Naive thymus-derived CD4-positive, alpha-beta T cell (primary cell): ENCODE results near the gene MIPEP. TPM values are rescaled to one million over a fixed set of nuclear protein-coding genes. Genes with fewer than 3 reads are reported as not detected.

Experiments used
- ATAC-seq: fragments of 150-1000 bp; cut with Tn5 transposase; 2 replicates; pipeline ENCODE4 v1.10.0; 2021; ENCODE audit warnings: mild to moderate bottlenecking, moderate library complexity
- CTCF ChIA-PET: fragments of 350-600 bp; sonication (Branson Sonifier 250); formaldehyde crosslinking; loops from one replicate; lab custom pipeline; 2021; ENCODE audit warnings: antibody characterized with exemption; lab: Charles Lee
- POLR2A ChIA-PET: fragments of 350-600 bp; sonication (Branson Sonifier 250); formaldehyde crosslinking; loops from one replicate; lab custom pipeline; 2021; ENCODE audit warnings: antibody characterized with exemption, inconsistent platforms; lab: Charles Lee
- DNase-seq, 9 donors: peaks; one replicate each; pipeline versions ENCODE4 v3.0.0 to v3.0.0-alpha.2; 2020 to 2022; ENCODE audit warnings: mixed read lengths in 1 of 9
- H3K27ac ChIP-seq: one replicate; pipeline ENCODE4 v1.7.0; 2013; ENCODE audit warnings: mild to moderate bottlenecking, low read depth, low read length, moderate library complexity
- H3K27me3 ChIP-seq, 2 donors: one replicate each; pipeline ENCODE4 v1.7.0; 2013; ENCODE audit warnings: low read length in 2 of 2, mild to moderate bottlenecking in 2 of 2, moderate library complexity in 2 of 2; ENCODE audit not compliant: control insufficient read depth in 2 of 2, insufficient read depth in 2 of 2
- H3K36me3 ChIP-seq, 3 experiments: 1 replicate in 2 of 3; 2 replicates in 1 of 3; pipeline ENCODE4 v1.7.0; 2013; ENCODE audit warnings: low read length in 3 of 3, mild to moderate bottlenecking in 3 of 3, moderate library complexity in 1 of 3; ENCODE audit not compliant: insufficient read depth in 3 of 3, control insufficient read depth in 2 of 3
- H3K4me1 ChIP-seq, 2 donors: one replicate each; pipeline ENCODE4 v1.7.0; 2013; ENCODE audit warnings: low read length in 2 of 2, mild to moderate bottlenecking in 2 of 2, moderate library complexity in 1 of 2; ENCODE audit not compliant: control insufficient read depth in 2 of 2, insufficient read depth in 2 of 2
- H3K4me3 ChIP-seq: 2 replicates; pipeline ENCODE4 v1.7.0; 2013; ENCODE audit warnings: mild to moderate bottlenecking, low read length
- H3K9me3 ChIP-seq, 3 experiments: 1 replicate in 2 of 3; 2 replicates in 1 of 3; pipeline ENCODE4 v1.7.0; 2013; ENCODE audit warnings: low read length in 3 of 3; ENCODE audit not compliant: control insufficient read depth in 2 of 3
- H3K27ac Mint-ChIP-seq, 9 donors: one replicate each; pipeline ENCODE4 v1.8.0; 2020 to 2022; ENCODE audit warnings: mixed read lengths in 9 of 9, mild to moderate bottlenecking in 8 of 9, moderate library complexity in 5 of 9, inconsistent platforms in 2 of 9
- H3K27me3 Mint-ChIP-seq, 5 donors: one replicate each; pipeline ENCODE4 v1.8.0; 2021 to 2022; ENCODE audit warnings: mixed read lengths in 5 of 5, mild to moderate bottlenecking in 1 of 5
- H3K36me3 Mint-ChIP-seq, 5 donors: one replicate each; pipeline ENCODE4 v1.8.0; 2020 to 2022; ENCODE audit warnings: mixed read lengths in 5 of 5, mild to moderate bottlenecking in 3 of 5, inconsistent platforms in 1 of 5
- H3K4me1 Mint-ChIP-seq, 7 donors: one replicate each; pipeline ENCODE4 v1.8.0; 2020 to 2022; ENCODE audit warnings: mixed read lengths in 7 of 7, mild to moderate bottlenecking in 3 of 7, inconsistent platforms in 1 of 7
- H3K4me3 Mint-ChIP-seq, 10 donors: one replicate each; pipeline ENCODE4 v1.8.0; 2020 to 2022; ENCODE audit warnings: mild to moderate bottlenecking in 10 of 10, mixed read lengths in 10 of 10, moderate library complexity in 6 of 10, inconsistent platforms in 2 of 10
- H3K9me3 Mint-ChIP-seq, 11 donors: one replicate each; pipeline ENCODE4 v1.8.0; 2020 to 2022; ENCODE audit warnings: mixed read lengths in 11 of 11, mild to moderate bottlenecking in 4 of 11, inconsistent platforms in 1 of 11, moderate library complexity in 1 of 11
- intact Hi-C, 2 donors: fragments of 100-400 bp; cut with micrococcal nuclease; formaldehyde crosslinking; loops; one replicate each; pipeline ENCODE4 v1.15.1; 2023
- polyA plus RNA-seq, 2 donors: library from polyadenylated mRNA; unstranded; fragments of 300-500 nt; fragmentation: Illumina TruSeq; gene quantifications; one replicate each; pipeline ENCODE4 v1.2.3, GENCODE V29; 2021
- total RNA-seq, 6 experiments: library from RNA in 5 of 6; stranded (reverse) in 5 of 6; gene quantifications; 1 replicate in 5 of 6; 2 replicates in 1 of 6; pipeline ENCODE4 v1.2.3 and lab custom pipeline; 2021 to 2026

MIPEP gene
- total and polyA plus RNA-seq, 7 experiments from 2014 or later = 8.0 to 20.7 (median 9.5) TPM

- POLR2A ChIA-PET = no interaction called here
- ATAC-seq (no peak), DNase-seq (no peak)
- Histone ChIP-seq H3K36me3 (peaks cover 0 to 7% (median 0%) of the 10 kb centered on the region in 3 experiments), H3K4me1 (no peaks in the 10 kb centered on the region), H3K4me3 (no peak overlapping the region), H3K27ac (no peak overlapping the region), H3K9me3 (no peaks in the 10 kb centered on the region), H3K27me3 (no peaks in the 10 kb centered on the region)
- peak overlapping the region in 1 of 9 donors; percentile 23 for H3K27ac Mint-ChIP-seq
- intact Hi-C loops = no loop called here
- CTCF ChIA-PET = no interaction called here
- peaks cover 5 to 27% (median 17%) of the 10 kb centered on the region in 5 donors for H3K36me3 Mint-ChIP-seq
- H3K4me3 Mint-ChIP-seq = no peak overlapping the region
- peaks cover 0 to 5% (median 2%) of the 10 kb centered on the region in 11 donors for H3K9me3 Mint-ChIP-seq
- peaks cover 2 to 7% (median 4%) of the 10 kb centered on the region in 7 donors for H3K4me1 Mint-ChIP-seq
- no peaks in the 10 kb centered on the region for H3K27me3 Mint-ChIP-seq
Measured at GRCh38 chr13:23793711-23794110, 95.5 kb downstream of the MIPEP start.

- Mint-ChIP-seq H3K4me1 (peaks cover 0 to 5% (median 2%) of the 10 kb centered on the region in 7 donors), H3K9me3 (no peaks in the 10 kb centered on the region), H3K27me3 (no peaks in the 10 kb centered on the region), H3K27ac (no peak overlapping the region), H3K36me3 (peaks cover 5 to 24% (median 11%) of the 10 kb centered on the region in 5 donors), H3K4me3 (no peak overlapping the region)
- ATAC-seq (no peak), DNase-seq (no peak)
- H3K9me3 ChIP-seq = no peaks in the 10 kb centered on the region
- no peak overlapping the region for H3K4me3 ChIP-seq
- H3K27ac ChIP-seq = no peak overlapping the region
- intact Hi-C loops = no loop called here
- H3K4me1 ChIP-seq = no peaks in the 10 kb centered on the region
- peaks cover 0 to 4% (median 0%) of the 10 kb centered on the region in 3 experiments for H3K36me3 ChIP-seq
- ChIA-PET POLR2A (no interaction called here), CTCF (no interaction called here)
- no peaks in the 10 kb centered on the region for H3K27me3 ChIP-seq
Measured at GRCh38 chr13:23792680-23793079, 96.5 kb downstream of the MIPEP start.

GRCh38 chr13:23790577-23791170 is 98.5 kb downstream of the MIPEP start:
- peaks cover 0 to 13% (median 5%) of the 10 kb centered on the region in 5 donors for H3K36me3 Mint-ChIP-seq
- H3K27ac Mint-ChIP-seq = no peak overlapping the region
- POLR2A ChIA-PET = no interaction called here
- H3K9me3 ChIP-seq = no peaks in the 10 kb centered on the region
- H3K4me3 ChIP-seq = no peak overlapping the region
- CTCF ChIA-PET = no interaction called here
- no peaks in the 10 kb centered on the region for H3K36me3 ChIP-seq
- no peaks in the 10 kb centered on the region for H3K4me1 ChIP-seq
- H3K27me3 Mint-ChIP-seq = no peaks in the 10 kb centered on the region
- no peak overlapping the region for H3K4me3 Mint-ChIP-seq
- DNase-seq = no peak
- ATAC-seq = no peak
- peaks cover 0 to 2% (median 0%) of the 10 kb centered on the region in 7 donors for H3K4me1 Mint-ChIP-seq
- H3K27ac ChIP-seq = no peak overlapping the region
- no peaks in the 10 kb centered on the region for H3K9me3 Mint-ChIP-seq
- intact Hi-C loops = no loop called here
- no peaks in the 10 kb centered on the region for H3K27me3 ChIP-seq

GRCh38 chr13:23789576-23790346 is 99.4 kb downstream of the MIPEP start:
- Mint-ChIP-seq H3K4me1 (peaks cover 0 to 2% (median 0%) of the 10 kb centered on the region in 7 donors), H3K9me3 (peaks cover 0 to 3% (median 0%) of the 10 kb centered on the region in 11 donors), H3K4me3 (no peak overlapping the region), H3K27me3 (no peaks in the 10 kb centered on the region), H3K36me3 (peaks cover 0 to 19% (median 5%) of the 10 kb centered on the region in 5 donors), H3K27ac (no peak overlapping the region)
- DNase-seq (no peak), ATAC-seq (no peak)
- Histone ChIP-seq H3K4me3 (no peak overlapping the region), H3K4me1 (no peaks in the 10 kb centered on the region), H3K27ac (no peak overlapping the region), H3K9me3 (no peaks in the 10 kb centered on the region), H3K36me3 (no peaks in the 10 kb centered on the region), H3K27me3 (no peaks in the 10 kb centered on the region)
- intact Hi-C loops = no loop called here
- POLR2A ChIA-PET = no interaction called here
- CTCF ChIA-PET = no interaction called here

- ATAC-seq = no peak
- intact Hi-C loops = no loop called here
- no peaks in the 10 kb centered on the region for H3K27me3 Mint-ChIP-seq
- no peak overlapping the region for H3K4me3 Mint-ChIP-seq
- Histone ChIP-seq H3K27ac (no peak overlapping the region), H3K9me3 (no peaks in the 10 kb centered on the region), H3K4me1 (no peaks in the 10 kb centered on the region), H3K4me3 (no peak overlapping the region), H3K27me3 (no peaks in the 10 kb centered on the region), H3K36me3 (no peaks in the 10 kb centered on the region)
- ChIA-PET POLR2A (no interaction called here), CTCF (no interaction called here)
- peaks cover 0 to under 1% (median 0%) of the 10 kb centered on the region in 7 donors for H3K4me1 Mint-ChIP-seq
- no peak overlapping the region for H3K27ac Mint-ChIP-seq
- peaks cover 0 to 15% (median 4%) of the 10 kb centered on the region in 5 donors for H3K36me3 Mint-ChIP-seq
- DNase-seq = no peak
- peaks cover 0 to 3% (median 0%) of the 10 kb centered on the region in 11 donors for H3K9me3 Mint-ChIP-seq
Measured at GRCh38 chr13:23788459-23788858, 100.7 kb downstream of the MIPEP start.

- CTCF ChIA-PET = interaction anchor here (0.5 kb wide), 1 partner anchor 48 kb away, joined by 3 read pairs; no protein-coding TSS in a partner anchor
Measured at GRCh38 chr13:23787464-23787863, 101.7 kb downstream of the MIPEP start.

More at GRCh38 chr13:23787464-23787863, 101.7 kb downstream of the MIPEP start:
- Mint-ChIP-seq H3K4me1 (peaks cover 0 to under 1% (median 0%) of the 10 kb centered on the region in 7 donors), H3K27me3 (no peaks in the 10 kb centered on the region), H3K27ac (peak overlapping the region in 1 of 9 donors; percentile 59), H3K9me3 (peaks cover 0 to 3% (median 0%) of the 10 kb centered on the region in 11 donors), H3K4me3 (no peak overlapping the region), H3K36me3 (peaks cover 0 to 15% (median 5%) of the 10 kb centered on the region in 5 donors)
- Histone ChIP-seq H3K9me3 (no peaks in the 10 kb centered on the region), H3K4me3 (no peak overlapping the region), H3K36me3 (no peaks in the 10 kb centered on the region), H3K27me3 (no peaks in the 10 kb centered on the region), H3K27ac (no peak overlapping the region), H3K4me1 (no peaks in the 10 kb centered on the region)
- DNase-seq = no peak
- POLR2A ChIA-PET = no interaction called here
- intact Hi-C loops = no loop called here
- ATAC-seq = no peak
